Ureter (tissue), 1 donor: ENCODE results near the gene CHAT. TPM values are rescaled to one million over a fixed set of nuclear protein-coding genes. Genes with fewer than 3 reads are reported as not detected.
"Not testable (repeated sequence)": the region's sequence is repeated elsewhere in the genome, so short reads cannot be mapped to it uniquely, and the experiment has no call there.

Experiments
- DNase-seq: peaks from one replicate; pipeline ENCODE4 v3.0.0-alpha.2; 2020; ENCODE audit warnings: low spot score
- total RNA-seq: library from RNA; stranded (reverse); gene quantifications from one replicate; pipeline ENCODE4 v1.2.4, GENCODE V29; 2023
- donor health status: DM: yes; HTN: yes; CAD: no.

CHAT gene
- total RNA-seq, 1 donor from 2014 or later = not detected

DNA sequence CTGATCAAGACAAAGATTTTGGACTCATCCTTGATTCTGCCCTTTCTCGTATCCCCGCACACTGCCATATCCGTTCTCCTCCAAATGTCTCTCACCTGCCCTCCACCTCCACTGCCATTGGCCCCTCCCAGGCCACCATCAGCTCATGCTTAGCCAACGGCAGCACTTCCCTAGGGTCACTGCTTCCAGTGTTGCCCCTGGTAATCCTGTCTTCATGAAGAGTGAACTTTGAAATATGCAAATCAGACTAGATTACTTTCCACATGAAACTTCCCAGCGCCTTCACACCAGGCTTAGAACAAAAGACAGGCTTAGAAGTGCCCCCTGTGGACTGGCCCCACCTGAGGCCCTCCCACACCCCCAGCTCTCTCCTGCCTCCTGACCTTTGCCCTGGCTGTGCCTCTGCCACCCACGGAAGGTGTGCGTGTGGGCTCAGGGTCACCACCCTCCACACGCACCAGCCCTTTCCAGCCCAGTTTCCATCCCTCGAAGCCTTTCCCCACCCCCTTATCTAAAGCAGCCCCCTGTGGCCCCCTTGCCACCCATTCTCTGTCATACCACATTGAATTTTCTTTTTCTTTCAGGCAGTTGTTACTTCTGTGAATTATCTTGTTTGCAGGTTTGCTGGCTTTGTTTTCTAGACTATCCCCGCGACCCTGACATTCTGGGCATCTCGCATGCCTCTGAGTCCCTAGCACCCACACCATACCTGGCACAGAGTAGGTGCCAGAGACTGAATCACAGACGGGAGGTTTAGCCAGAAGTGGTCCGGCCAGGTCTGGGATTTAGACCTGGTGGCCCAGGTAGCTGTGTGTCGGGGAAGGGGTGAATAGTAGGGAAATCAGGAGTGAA is 38.8 kb downstream of the CHAT start:
- DNase-seq = no peak

DNA sequence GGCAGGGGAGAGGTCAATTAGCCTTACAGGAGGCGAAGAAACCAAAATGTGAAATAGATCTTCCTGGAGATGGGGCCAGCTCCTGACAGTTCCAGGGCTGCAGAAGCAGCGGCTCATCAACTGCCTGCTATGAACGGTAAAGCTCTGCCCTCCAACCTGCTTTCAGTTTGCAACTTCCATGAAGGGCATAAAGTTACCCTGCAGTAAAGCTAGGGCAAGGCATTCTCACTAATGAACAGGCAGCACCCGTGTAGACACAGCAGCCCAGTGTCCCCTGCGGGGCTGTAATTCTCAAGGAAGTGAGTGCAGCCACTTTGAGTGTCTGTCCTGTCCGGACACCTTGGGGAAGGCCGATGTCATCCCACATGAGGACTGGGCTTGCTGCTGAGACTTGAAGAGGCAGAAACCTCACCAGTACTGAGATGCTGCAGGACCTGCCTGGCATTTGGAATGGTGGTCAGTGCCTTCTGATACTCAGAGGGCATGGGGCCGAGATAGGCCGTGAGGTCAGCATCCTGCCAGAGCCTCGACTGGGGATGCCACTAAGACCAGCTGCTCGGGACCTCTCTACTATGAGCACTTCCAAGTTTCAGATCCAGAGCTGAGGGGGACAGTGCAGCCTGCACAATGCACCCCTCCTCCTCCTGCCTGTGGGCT is 39.6 kb downstream of the CHAT start:
- no peak for DNase-seq

DNA sequence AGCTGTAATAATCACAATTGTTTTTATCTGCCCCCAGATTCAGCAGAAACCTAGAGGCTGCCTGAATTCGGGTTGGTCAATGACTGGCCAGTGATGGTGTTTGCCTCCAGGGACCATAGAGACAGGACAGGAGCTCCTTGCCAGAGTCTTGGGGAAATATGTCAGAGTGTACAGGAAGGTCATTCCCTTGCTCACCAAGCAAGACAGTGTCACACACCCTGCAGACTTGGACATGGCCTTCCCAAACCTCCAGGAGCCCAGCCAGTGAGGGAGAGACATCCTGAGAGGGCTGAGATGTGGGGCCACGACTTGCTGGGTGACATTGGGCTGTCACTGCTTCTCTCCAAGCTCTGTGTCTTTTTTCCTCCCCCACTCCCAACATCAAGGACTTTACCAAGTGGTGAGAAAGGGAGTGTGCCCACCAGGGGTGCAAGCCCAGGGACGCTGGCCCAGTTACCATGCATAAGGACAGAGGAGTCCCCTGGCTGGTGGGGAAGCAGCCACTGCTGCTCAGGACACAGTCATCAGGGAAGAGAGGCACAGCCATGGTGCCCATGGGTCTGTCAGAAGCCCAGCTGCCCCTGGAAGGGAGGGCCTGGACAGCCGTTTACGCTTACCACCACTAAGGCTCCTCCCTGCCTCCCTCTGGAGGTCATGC is 40.3 kb downstream of the CHAT start:
- DNase-seq = no peak

DNA sequence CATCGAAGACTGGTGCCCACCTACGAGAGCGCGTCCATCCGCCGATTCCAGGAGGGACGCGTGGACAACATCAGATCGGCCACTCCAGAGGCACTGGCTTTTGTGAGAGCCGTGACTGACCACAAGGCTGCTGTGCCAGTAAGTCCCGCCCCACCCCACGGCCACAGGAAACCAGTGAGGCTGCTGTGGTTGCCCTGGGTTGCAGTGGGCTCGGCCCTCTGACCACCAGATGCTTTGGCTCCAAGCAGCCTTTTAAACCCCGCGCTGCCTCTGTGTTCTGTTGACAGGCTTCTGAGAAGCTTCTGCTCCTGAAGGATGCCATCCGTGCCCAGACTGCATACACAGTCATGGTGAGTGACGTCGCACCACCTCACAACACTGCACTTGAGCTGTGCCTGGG is 41.3 kb downstream of the CHAT start:
- DNase-seq = no peak

DNA sequence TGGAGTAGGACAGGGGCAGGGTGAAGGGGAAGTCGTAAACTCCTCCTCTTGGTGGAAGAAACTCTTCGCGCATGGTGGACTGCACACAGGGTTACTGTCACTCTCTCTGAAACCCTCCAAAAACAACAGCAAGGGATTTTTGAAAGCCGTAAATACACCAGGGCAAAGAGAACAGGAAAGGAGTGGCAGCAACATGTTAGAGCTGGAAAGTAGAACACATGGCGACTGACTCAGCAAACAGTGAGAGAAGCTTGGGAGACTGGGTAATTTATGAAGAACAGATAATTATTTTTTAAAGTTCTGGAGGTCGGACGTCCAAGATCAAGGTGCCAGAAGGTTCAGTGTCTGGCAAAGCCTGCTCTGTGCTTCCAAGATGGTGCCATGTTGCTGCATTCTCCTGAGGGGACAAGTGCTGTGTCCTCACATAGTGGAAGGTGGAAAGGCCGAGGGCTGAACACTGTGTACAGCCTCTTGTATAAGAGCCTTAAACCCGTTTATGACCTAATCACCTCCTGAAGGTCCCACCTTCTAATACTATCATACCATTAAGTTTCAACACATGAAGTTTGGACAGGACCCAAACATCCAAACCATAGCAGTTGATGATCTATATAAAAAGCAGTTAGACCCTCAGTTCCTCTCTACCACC is 43.1 kb downstream of the CHAT start:
- DNase-seq = no peak

DNA sequence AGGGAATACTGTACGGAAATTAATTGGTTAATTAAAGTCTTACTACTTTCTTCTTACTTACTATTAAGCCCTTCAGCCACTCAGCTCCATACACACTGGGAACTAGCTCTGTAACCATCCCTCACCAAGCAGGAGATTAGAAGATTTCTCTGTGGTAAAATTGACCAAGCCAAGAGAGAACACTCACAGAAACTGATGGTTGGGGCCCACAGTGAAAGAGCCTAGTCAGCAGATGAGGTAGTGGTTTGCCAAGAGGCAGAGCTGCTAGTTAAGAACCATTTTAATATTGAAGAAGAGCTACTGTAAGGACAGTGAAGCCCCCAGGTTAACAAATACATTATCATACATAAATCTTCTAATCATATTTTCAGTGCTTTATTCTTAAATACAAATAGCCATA is 43.8 kb downstream of the CHAT start:
- no peak for DNase-seq

DNA sequence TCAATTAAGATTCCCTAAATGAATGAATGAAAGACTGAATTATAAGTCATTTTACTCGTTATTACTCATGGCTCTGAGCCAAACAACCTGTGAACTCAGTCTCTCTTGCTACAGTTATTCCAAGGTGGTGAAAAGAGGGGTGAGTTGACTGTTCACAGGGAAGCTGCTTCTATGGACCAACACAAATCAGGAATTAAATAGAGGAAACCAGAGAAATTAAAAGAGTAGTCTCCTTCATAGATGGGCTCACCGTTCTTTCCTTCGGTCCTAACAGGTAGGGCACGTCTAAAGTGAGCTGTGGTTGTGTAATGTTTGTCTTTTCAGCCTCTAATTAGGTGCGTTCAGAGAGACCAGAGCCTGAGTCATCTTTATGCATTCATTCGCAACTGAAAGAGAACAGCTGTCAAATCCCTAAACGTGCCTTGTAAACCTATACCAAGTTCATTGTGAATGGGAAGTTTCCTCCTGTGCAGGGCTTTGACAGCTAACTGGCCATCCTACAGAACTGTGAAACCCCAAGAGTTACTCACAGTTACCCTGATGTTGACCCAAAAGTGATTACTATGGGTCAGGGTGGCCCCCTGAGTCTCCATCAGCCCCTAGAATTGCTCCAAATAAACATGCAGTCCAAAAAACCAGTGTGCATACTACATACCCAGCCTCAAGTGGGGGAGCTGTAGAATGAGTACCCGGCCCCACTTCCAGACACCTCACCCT is 47.5 kb downstream of the CHAT start:
- no peak for DNase-seq

DNA sequence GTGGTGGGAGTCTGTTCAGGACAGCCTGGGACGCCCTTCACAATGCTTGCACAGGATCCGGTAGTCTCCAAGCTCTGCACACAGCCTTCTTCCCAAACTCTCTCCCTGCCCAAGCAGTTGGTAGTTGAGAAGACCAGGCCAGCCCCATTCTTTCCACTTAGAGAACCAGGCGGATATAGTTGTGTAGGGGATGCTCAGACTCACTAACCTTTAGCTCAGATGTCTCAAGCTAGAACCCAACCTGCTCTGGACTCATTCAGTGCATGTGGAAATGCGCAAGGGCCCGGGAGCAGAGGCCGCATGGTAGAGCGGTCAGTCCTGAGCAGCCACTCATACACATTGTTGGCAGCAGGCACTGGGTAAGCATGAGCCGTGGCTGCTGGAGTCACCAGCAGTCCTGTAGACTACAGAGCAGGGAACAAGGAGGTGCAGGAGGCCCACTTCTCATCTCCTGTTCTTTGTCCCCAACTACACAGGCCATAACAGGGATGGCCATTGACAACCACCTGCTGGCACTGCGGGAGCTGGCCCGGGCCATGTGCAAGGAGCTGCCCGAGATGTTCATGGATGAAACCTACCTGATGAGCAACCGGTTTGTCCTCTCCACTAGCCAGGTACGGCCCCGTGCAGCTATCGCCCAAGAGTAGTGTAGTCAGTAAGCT is 48.5 kb downstream of the CHAT start:
- no peak for DNase-seq

DNA sequence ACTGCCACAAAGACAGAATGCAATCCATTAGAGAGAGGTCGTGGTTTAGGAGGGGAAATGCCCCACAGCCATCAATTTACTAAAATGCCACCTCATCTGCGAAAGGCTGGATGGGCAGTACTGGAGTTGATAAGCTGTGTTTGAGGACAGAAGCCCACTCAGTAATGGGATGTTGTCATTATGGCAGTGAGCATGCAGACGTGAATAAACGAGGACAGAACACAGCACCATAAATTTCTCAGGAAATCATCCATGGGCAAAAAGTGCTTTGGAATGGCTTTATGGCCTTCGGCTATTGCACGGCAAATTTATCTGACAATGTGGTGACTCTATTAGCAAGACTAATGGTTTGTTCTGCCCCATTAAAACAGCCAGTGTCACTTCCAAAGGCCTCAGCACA is 49.8 kb downstream of the CHAT start:
- no peak for DNase-seq

DNA sequence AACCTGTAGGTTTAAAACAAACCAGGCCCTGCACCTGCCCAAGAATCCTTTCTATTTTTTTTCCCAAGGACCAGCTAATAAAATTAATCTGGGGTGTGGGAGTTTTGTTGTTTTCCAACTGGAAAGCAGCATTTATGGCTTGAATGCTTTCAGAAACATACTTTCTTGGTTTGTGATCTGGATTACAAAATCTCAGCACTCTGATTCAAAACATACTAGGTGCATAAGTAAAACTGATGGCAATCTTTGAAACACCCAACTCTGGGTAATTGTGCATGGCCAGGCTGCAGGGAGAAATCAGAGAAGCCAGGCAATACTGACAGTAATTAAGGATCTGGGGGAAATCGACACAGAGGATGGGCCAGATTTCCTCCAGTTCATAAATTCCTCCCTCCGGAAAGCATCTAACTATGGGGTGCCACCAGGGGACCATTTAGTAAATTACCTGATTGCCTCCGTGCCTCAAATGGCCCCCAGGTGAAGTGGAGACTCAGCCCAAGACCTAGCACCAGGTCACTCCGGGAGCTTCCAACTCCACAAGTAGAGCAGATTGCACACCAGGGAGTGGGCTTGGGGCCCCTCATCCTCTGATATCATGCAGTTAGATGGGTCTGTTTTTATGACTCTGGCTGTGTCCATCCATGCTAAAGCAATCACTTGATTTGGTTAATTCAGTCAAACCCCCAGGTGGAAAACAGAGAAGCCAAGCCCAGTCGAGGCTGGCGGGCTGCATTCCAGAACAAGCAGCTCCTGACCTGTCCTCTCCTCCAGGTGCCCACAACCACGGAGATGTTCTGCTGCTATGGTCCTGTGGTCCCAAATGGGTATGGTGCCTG is 50.4 kb downstream of the CHAT start:
- DNase-seq = no peak

DNA sequence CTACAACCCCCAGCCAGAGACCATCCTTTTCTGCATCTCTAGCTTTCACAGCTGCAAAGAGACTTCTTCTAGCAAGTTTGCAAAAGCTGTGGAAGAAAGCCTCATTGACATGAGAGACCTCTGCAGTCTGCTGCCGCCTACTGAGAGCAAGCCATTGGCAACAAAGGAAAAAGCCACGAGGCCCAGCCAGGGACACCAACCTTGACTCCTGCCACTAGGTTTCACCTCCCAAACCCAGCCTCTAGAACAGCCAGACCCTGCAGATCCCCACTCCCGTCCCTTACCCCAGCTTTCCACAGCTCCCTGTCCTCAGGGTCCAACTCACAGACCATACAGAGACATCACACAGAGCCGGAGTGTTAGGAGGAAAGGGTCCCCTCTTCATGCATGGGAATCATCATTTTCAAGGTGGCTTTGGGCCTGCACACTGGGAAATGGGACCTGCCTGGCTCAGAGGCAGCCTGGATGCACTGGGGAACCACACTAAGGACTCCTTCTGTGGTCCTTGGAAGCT is 51.1 kb downstream of the CHAT start:
- no peak for DNase-seq

DNA sequence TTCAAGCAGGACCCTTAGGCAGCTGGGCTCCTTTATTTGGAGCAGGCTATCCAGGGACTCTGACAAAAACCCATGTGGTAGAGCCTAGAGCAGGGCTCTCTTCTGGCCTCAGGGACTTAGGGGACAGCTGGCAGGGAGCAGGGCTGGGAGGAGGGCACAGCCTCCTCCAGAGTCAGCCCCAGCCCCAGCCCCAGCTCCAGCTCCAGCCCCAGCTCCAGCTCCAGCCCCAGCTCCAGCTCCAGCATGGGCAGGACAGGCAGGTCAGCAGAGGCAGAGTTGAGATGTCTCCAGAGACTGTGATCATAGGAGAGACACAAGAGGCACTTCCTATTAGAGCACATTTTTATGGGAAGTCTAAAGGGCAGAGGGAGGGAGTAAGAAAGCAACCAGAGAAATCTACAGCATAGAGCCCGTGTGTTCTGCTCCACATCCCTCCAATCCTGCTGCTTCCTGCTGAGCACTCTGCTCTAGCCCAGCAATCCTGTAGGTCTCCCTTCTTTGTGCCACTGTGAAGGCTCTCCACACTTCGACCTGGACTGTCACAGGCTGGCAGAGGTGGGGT is 52.3 kb downstream of the CHAT start:
- no peak for DNase-seq

DNA sequence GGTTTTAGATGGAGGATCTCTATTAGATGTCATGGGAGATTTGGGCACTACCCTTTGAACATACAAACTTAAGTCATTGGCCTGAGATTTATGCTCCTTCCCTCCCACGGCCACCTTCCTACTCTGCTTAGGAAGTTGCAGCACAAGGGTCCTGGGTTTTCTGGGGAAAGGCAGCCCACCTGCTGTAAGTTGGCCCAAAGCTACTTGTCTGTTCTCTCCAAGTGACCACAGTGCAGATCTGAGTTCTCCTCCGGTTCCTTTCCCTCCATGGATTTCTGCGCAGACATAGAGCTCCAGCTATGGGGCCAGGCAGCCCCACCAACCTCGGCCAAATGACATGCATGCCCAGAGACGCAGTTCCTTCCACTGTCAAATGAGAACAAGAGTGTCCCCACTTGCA is 52.8 kb downstream of the CHAT start:
- DNase-seq = no peak

DNA sequence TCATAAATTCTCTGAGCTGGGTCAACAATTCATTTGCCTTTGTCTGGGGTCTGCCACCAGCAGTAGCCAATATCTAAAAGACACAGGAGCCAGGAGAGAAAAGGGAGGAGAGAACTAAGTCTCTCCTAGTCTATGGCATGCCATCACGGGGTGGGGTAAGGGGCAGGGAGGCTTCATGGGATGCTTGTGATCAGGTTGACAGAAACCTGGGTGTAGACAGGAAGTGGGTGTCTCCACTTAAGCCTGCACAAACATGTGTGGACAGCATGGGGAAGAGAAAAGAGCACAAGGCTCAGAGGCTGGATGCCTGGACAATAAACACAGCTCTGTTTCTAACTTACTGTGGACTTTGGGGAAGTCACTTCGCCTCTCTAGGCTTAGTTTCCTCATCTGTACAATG is 54.2 kb downstream of the CHAT start:
- no peak for DNase-seq

DNA sequence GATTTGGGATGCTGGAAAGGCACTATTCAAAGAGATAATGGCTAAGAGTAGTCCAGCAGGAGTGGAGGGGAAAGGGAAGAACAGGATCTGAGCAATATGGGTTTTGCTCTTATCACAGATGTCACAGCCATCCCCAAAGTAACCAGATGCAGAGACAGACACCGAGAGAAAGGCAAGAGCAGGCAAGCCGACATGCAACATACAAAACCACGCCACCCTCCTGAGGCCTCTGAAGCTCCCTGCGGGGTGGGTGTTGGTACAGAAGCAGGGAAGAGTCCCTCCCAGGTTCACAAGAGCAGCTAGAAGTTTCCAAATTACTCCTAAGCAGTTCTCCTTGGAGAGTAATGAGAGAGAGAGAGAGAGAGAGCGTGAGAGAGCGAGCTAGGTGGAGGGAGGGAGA is 54.8 kb downstream of the CHAT start:
- DNase-seq = no peak

DNA sequence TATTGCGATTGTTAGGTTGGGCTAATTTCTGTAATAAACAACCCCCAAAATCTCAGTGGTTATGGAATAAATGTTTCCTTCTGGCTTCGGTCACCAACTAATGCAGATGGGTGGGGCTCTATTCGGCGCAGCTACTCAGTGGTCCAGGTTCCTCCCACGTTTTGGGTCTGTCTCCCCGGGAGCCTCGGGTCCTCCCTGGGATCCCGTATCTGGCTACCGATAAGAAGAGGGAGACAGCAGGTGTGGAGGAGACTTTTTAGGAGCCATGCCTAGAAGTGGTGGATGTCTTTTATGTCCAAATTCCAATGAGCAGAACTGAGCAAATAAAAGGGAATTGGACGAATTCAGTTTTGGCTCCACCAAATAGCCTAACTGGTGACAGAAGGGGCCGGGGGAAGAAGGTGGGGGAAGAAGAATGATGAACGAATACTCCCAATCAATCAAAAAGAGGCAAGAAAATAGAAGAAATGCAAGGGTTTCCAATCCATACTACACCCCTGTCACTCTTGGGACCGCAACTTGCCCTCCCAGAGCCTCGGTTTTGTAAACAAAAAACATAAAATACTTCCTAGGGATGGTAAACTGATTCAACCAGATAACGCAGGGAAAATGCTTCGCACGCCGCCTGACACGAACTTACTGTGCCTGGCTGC is 65.1 kb downstream of the CHAT start:
- DNase-seq = no peak

DNA sequence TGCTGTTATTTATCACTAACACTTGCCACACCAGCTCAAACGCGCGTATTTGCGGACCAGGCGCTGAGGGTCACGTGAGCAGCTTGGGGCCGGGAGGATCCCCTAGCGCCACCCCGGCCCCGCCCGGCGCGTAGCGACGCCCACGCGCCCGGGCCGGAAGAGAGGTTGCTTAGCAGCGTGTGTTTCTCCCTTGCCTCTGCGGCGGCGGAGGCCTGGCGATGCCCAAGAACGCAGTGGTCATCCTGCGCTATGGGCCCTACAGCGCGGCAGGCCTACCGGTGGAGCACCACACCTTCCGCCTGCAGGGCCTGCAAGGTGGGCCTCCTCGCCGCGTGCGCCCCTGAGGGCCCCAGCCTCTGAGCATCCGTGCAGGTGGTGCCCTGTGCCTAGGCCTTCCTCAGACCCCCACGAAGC is 65.7 kb downstream of the CHAT start, which contains the start of gene C10orf53:
Gene C10orf53 (plus strand): TSS at position 172 of the 414 bp plus-strand sequence. CDS start 47 bp downstream, at position 219.
- DNase-seq = no peak

DNA sequence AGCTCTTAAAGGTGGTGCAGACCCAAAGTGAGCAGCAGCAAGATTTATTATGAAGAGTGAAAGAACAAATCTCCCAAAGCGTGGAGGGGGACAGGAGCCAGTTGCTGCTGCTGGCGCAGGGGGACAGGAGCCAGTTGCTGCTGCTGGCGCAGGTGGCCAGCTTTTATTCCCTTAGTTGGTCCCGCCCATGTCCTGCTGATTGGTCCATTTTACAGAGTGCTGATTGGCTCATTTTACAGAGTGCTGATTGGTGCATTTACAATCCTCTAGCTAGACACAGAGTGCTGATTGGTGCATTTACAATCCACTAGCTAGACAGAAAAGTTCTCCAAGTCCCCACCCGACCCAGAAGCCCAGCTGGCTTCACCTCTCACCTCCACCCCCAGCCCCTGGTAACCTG is 68.6 kb downstream of the CHAT start:
- DNase-seq = not testable (repeated sequence)

DNA sequence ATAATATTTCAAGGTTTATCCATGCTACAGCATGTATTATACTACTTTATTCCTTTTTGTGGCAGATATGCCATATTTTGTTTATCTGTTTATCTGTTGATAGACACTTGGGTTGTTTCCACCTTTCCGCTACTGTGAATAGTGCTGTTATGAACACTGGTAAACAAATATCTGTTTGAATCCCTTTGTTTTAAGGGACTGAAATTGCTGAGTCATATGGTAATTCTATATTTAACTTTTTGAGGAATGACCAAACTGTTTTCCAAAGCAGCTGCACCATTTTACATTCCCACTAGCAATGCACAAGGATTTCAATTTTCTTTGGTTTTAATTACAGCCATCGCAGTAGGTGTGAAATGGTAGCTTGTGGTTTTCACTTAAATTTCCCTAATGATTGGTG is 69.0 kb downstream of the CHAT start:
- DNase-seq = no peak
